Stomach smooth muscle (tissue), 2 donors: ENCODE data around the gene EIF1.

Source experiments
- H3K27ac ChIP-seq: one replicate; pipeline ENCODE4 v1.7.0; 2013; ENCODE audit warnings: mild to moderate bottlenecking, low read length, inconsistent platforms
- H3K27me3 ChIP-seq, 2 donors: one replicate each; pipeline ENCODE4 v1.7.0; 2013; ENCODE audit warnings: low read length in 2 of 2; ENCODE audit not compliant: insufficient read depth in 2 of 2, control insufficient read depth in 1 of 2
- H3K36me3 ChIP-seq, 2 donors: one replicate each; pipeline ENCODE4 v1.7.0; 2013; ENCODE audit warnings: low read length in 2 of 2; ENCODE audit not compliant: control insufficient read depth in 2 of 2, insufficient read depth in 2 of 2
- H3K4me1 ChIP-seq: one replicate; pipeline ENCODE4 v1.7.0; 2013; ENCODE audit warnings: low read length; ENCODE audit not compliant: control insufficient read depth, insufficient read depth
- H3K4me3 ChIP-seq, 2 donors: one replicate each; pipeline ENCODE4 v1.7.0; 2013; ENCODE audit warnings: low read length in 2 of 2
- H3K9ac ChIP-seq, 2 donors: one replicate each; pipeline ENCODE4 v1.7.0; 2013; ENCODE audit warnings: low read length in 2 of 2, mild to moderate bottlenecking in 1 of 2
- H3K9me3 ChIP-seq, 2 donors: one replicate each; pipeline ENCODE4 v1.7.0; 2013; ENCODE audit warnings: low read length in 2 of 2; ENCODE audit not compliant: control insufficient read depth in 2 of 2
- donor health status: healthy.
- donor health status: Pancreatic carcinoma.

EIF1 gene

GRCh38 chr17:41733348-41734138 is 44.9 kb downstream of the EIF1 start:
- Histone ChIP-seq H3K9ac (no peak overlapping the region), H3K27ac (no peak overlapping the region), H3K4me3 (peak overlapping the region; percentile 60 to 69), H3K36me3 (no peaks in the 10 kb centered on the region), H3K27me3 (peaks cover 33 to 48% of the 10 kb centered on the region in 2 donors), H3K4me1 (peaks cover 14% of the 10 kb centered on the region), H3K9me3 (no peaks in the 10 kb centered on the region)

- H3K9me3 ChIP-seq, result no peaks in the 10 kb centered on the region
- H3K27ac ChIP-seq, result no peak within 1 kb of the TSS
- no peaks in the 10 kb centered on the region for H3K36me3 ChIP-seq
- peaks cover 14% of the 10 kb centered on the region for H3K4me1 ChIP-seq
- H3K4me3 ChIP-seq, result peak within 1 kb of the TSS; percentile 60 to 69
- H3K27me3 ChIP-seq, result peaks cover 33 to 48% of the 10 kb centered on the region in 2 donors
- no peak within 1 kb of the TSS for H3K9ac ChIP-seq
Observed at GRCh38 chr17:41734139-41734948, 45.7 kb downstream of the EIF1 start, which contains the start of gene HAP1. TSS of gene HAP1 (minus strand) at chr17:41734643. CDS start at chr17:41734634, 9 bp downstream.

- peaks cover 33 to 48% of the 10 kb centered on the region in 2 donors for H3K27me3 ChIP-seq
- no peak overlapping the region for H3K27ac ChIP-seq
- H3K9me3 ChIP-seq, result no peaks in the 10 kb centered on the region
- H3K36me3 ChIP-seq, result no peaks in the 10 kb centered on the region
- H3K4me3 ChIP-seq, result peak overlapping the region; percentile 60 to 69
- peaks cover 14% of the 10 kb centered on the region for H3K4me1 ChIP-seq
- H3K9ac ChIP-seq, result no peak overlapping the region
Observed at GRCh38 chr17:41734949-41735313, 46.2 kb downstream of the EIF1 start.

GRCh38 chr17:41735744-41736143 is 47.1 kb downstream of the EIF1 start:
- Histone ChIP-seq H3K4me1 (peaks cover 14% of the 10 kb centered on the region), H3K36me3 (no peaks in the 10 kb centered on the region), H3K27ac (no peak overlapping the region), H3K4me3 (no peak overlapping the region), H3K9ac (no peak overlapping the region), H3K27me3 (peaks cover 33 to 45% of the 10 kb centered on the region in 2 donors), H3K9me3 (no peaks in the 10 kb centered on the region)

GRCh38 chr17:41736983-41737679 is 48.4 kb downstream of the EIF1 start:
- Histone ChIP-seq H3K9me3 (no peaks in the 10 kb centered on the region), H3K27me3 (peaks cover 33 to 38% of the 10 kb centered on the region in 2 donors), H3K27ac (no peak overlapping the region), H3K4me1 (peaks cover 14% of the 10 kb centered on the region), H3K36me3 (no peaks in the 10 kb centered on the region), H3K9ac (no peak overlapping the region), H3K4me3 (no peak overlapping the region)

- H3K9ac ChIP-seq, result no peak overlapping the region
- peaks cover 14% of the 10 kb centered on the region for H3K4me1 ChIP-seq
- H3K9me3 ChIP-seq, result no peaks in the 10 kb centered on the region
- H3K27ac ChIP-seq, result no peak overlapping the region
- H3K4me3 ChIP-seq, result no peak overlapping the region
- H3K36me3 ChIP-seq, result no peaks in the 10 kb centered on the region
- peaks cover 29 to 33% of the 10 kb centered on the region in 2 donors for H3K27me3 ChIP-seq
Observed at GRCh38 chr17:41737680-41738023, 49.0 kb downstream of the EIF1 start.

GRCh38 chr17:41738077-41738800 is 49.6 kb downstream of the EIF1 start:
- H3K9ac ChIP-seq, result no peak overlapping the region
- peaks cover 14% of the 10 kb centered on the region for H3K4me1 ChIP-seq

GRCh38 chr17:41738801-41739112 is 50.1 kb downstream of the EIF1 start:
- Histone ChIP-seq H3K27me3 (peaks cover 25 to 29% of the 10 kb centered on the region in 2 donors), H3K4me3 (no peak overlapping the region), H3K4me1 (peaks cover 13% of the 10 kb centered on the region), H3K9ac (no peak overlapping the region), H3K27ac (no peak overlapping the region), H3K36me3 (no peaks in the 10 kb centered on the region), H3K9me3 (no peaks in the 10 kb centered on the region)

More at GRCh38 chr17:41738077-41738800, 49.6 kb downstream of the EIF1 start:
- H3K27ac ChIP-seq, result no peak overlapping the region
- no peaks in the 10 kb centered on the region for H3K9me3 ChIP-seq
- H3K4me3 ChIP-seq, result no peak overlapping the region
- H3K36me3 ChIP-seq, result no peaks in the 10 kb centered on the region
- H3K27me3 ChIP-seq, result peaks cover 27 to 32% of the 10 kb centered on the region in 2 donors

- H3K9ac ChIP-seq, result no peak overlapping the region
- no peak overlapping the region for H3K27ac ChIP-seq
- H3K4me3 ChIP-seq, result no peak overlapping the region
Observed at GRCh38 chr17:41739661-41740352, 51.1 kb downstream of the EIF1 start.

GRCh38 chr17:41740506-41740905 is 51.8 kb downstream of the EIF1 start:
- Histone ChIP-seq H3K4me1 (no peaks in the 10 kb centered on the region), H3K27ac (no peak overlapping the region), H3K4me3 (no peak overlapping the region), H3K9me3 (no peaks in the 10 kb centered on the region), H3K9ac (no peak overlapping the region), H3K36me3 (no peaks in the 10 kb centered on the region), H3K27me3 (peaks cover 14 to 17% of the 10 kb centered on the region in 2 donors)

More at GRCh38 chr17:41739661-41740352, 51.1 kb downstream of the EIF1 start:
- Histone ChIP-seq H3K9me3 (no peaks in the 10 kb centered on the region), H3K36me3 (no peaks in the 10 kb centered on the region), H3K27me3 (peaks cover 15 to 21% of the 10 kb centered on the region in 2 donors), H3K4me1 (peaks cover 3% of the 10 kb centered on the region)
